BLaER1 treated with 17β-estradiol and CSF1 and Interleukin-3, amounts not matched to agents 10 nM and 100 nM (cell line): ENCODE data around the gene C2orf49.
"Not testable (repeated sequence)": the region's sequence is repeated elsewhere in the genome, so short reads cannot be mapped to it uniquely, and the experiment has no call there.

Source experiments
- H3K27ac ChIP-seq, 11 experiments: shearing (Covaris generic); formaldehyde crosslinking; 2 replicates each; pipeline ENCODE4 v1.8.1; 2022
- H3K27me3 ChIP-seq, 11 experiments: shearing (Covaris generic); formaldehyde crosslinking; 2 replicates each; pipeline ENCODE4 v1.8.1; 2022
- H3K36me3 ChIP-seq, 11 experiments: shearing (Covaris generic); formaldehyde crosslinking; 2 replicates each; pipeline ENCODE4 v1.8.1; 2022
- H3K4me1 ChIP-seq, 10 experiments: shearing (Covaris generic); formaldehyde crosslinking; 2 replicates each; pipeline ENCODE4 v1.8.1; 2022
- H3K4me2 ChIP-seq, 11 experiments: shearing (Covaris generic); formaldehyde crosslinking; 2 replicates each; pipeline ENCODE4 v1.8.1; 2022
- H3K4me3 ChIP-seq, 10 experiments: shearing (Covaris generic); formaldehyde crosslinking; 2 replicates each; pipeline ENCODE4 v1.8.1; 2022
- H3K9ac ChIP-seq, 11 experiments: shearing (Covaris generic); formaldehyde crosslinking; 2 replicates each; pipeline ENCODE4 v1.8.1; 2022
- H3K9me3 ChIP-seq, 11 experiments: shearing (Covaris generic); formaldehyde crosslinking; replicated peaks in 1 of 11; 2 replicates each; pipeline ENCODE4 v1.8.1; 2022
- H4K20me1 ChIP-seq, 11 experiments: shearing (Covaris generic); formaldehyde crosslinking; 2 replicates each; pipeline ENCODE4 v1.8.1; 2022
- Cebpa-rat ChIP-seq, 11 experiments: shearing (Covaris generic); IDR thresholded peaks; 2 replicates each; pipeline ENCODE4 v1.8.1; 2022

Gene C2orf49

GRCh38 chr2:105325389-105325963 lies 11.9 kb upstream of the C2orf49 start:
- no peak overlapping the region for H3K4me3 ChIP-seq
- TF ChIP-seq Cebpa-rat (IDR thresholded peaks at IDR 0.05): no peak
- H3K4me1 ChIP-seq: peaks cover 52 to 61% (median 56%) of the 10 kb centered on the region in 10 experiments
- H3K27me3 ChIP-seq: no peaks in the 10 kb centered on the region
- peaks cover 10 to 25% (median 17%) of the 10 kb centered on the region in 11 experiments; a peak in 19 of 22 replicates for H3K36me3 ChIP-seq
- H3K9me3 ChIP-seq: no peaks in the 10 kb centered on the region
- peak overlapping the region in 7 of 11 experiments; percentile 7 to 51 (median 36); a peak in 10 of 22 replicates for H3K27ac ChIP-seq
- no peak overlapping the region for H3K9ac ChIP-seq
- peak overlapping the region in 7 of 11 experiments; percentile 2 to 75 (median 66); a peak in 10 of 22 replicates for H3K4me2 ChIP-seq
- H4K20me1 ChIP-seq: peaks cover 19 to 82% (median 57%) of the 10 kb centered on the region in 11 experiments; a peak in 19 of 22 replicates

- Histone ChIP-seq H3K4me1 (peaks cover 57 to 64% (median 60%) of the 10 kb centered on the region in 10 experiments), H4K20me1 (peaks cover 13 to 64% (median 41%) of the 10 kb centered on the region in 11 experiments; a peak in 19 of 22 replicates), H3K4me2 (peak overlapping the region in 10 of 11 experiments; percentile 86 to 100 (median 95); a peak in 11 of 22 replicates), H3K36me3 (peaks cover 8 to 24% (median 16%) of the 10 kb centered on the region in 11 experiments; a peak in 19 of 22 replicates)
- not testable (repeated sequence) for H3K9me3 ChIP-seq, H3K9ac ChIP-seq, H3K27me3 ChIP-seq, H3K27ac ChIP-seq, H3K4me3 ChIP-seq
Observed at GRCh38 chr2:105327271-105327670, 10.1 kb upstream of the C2orf49 start.

GRCh38 chr2:105327690-105328089 lies 9.7 kb upstream of the C2orf49 start:
- Histone ChIP-seq H3K36me3 (peaks cover 8 to 20% (median 14%) of the 10 kb centered on the region in 11 experiments; a peak in 19 of 22 replicates), H3K27ac (peak overlapping the region in 2 of 11 experiments; percentile 80 to 93; a peak in 1 of 22 replicates), H3K4me1 (peaks cover 53 to 61% (median 58%) of the 10 kb centered on the region in 10 experiments), H3K9ac (peak overlapping the region in 7 of 11 experiments; percentile 79 to 99 (median 92); a peak in 4 of 22 replicates), H4K20me1 (peaks cover 10 to 60% (median 40%) of the 10 kb centered on the region in 11 experiments; a peak in 19 of 22 replicates), H3K9me3 (no peaks in the 10 kb centered on the region), H3K4me2 (peak overlapping the region; percentile 86 to 100 (median 94)), H3K27me3 (no peaks in the 10 kb centered on the region), H3K4me3 (peak overlapping the region in 5 of 10 experiments; percentile 71 to 84 (median 73); a peak in 7 of 20 replicates)
- TF ChIP-seq Cebpa-rat (IDR thresholded peaks at IDR 0.05): no peak

- peak overlapping the region; percentile 80 to 99 (median 97); a peak in 21 of 22 replicates for H3K27ac ChIP-seq
- no peak for TF ChIP-seq Cebpa-rat (IDR thresholded peaks at IDR 0.05)
- peaks cover 45 to 53% (median 49%) of the 10 kb centered on the region in 10 experiments for H3K4me1 ChIP-seq
- peak overlapping the region; percentile 63 to 84 (median 73) for H3K4me3 ChIP-seq
- H3K4me2 ChIP-seq: peak overlapping the region; percentile 86 to 100 (median 94)
- peaks cover 1 to 52% (median 31%) of the 10 kb centered on the region in 11 experiments; a peak in 17 of 22 replicates for H4K20me1 ChIP-seq
- H3K9me3 ChIP-seq: no peaks in the 10 kb centered on the region
- peak overlapping the region; percentile 79 to 99 (median 94) for H3K9ac ChIP-seq
- no peaks in the 10 kb centered on the region for H3K27me3 ChIP-seq
- peaks cover 7 to 17% (median 12%) of the 10 kb centered on the region in 11 experiments; a peak in 19 of 22 replicates for H3K36me3 ChIP-seq
Observed at GRCh38 chr2:105328281-105329196, 8.8 kb upstream of the C2orf49 start.

- peaks cover 39 to 46% (median 43%) of the 10 kb centered on the region in 10 experiments for H3K4me1 ChIP-seq
- peaks cover 0 to 45% (median 27%) of the 10 kb centered on the region in 11 experiments; a peak in 15 of 22 replicates for H4K20me1 ChIP-seq
- H3K27me3 ChIP-seq: no peaks in the 10 kb centered on the region
- peaks cover 8 to 24% (median 15%) of the 10 kb centered on the region in 11 experiments; a peak in 20 of 22 replicates for H3K36me3 ChIP-seq
- H3K9me3 ChIP-seq: no peaks in the 10 kb centered on the region
- H3K27ac ChIP-seq: peak overlapping the region; percentile 80 to 99 (median 97); a peak in 21 of 22 replicates
- H3K4me3 ChIP-seq: peak overlapping the region; percentile 63 to 84 (median 73)
- H3K4me2 ChIP-seq: peak overlapping the region; percentile 86 to 100 (median 94)
- no peak for TF ChIP-seq Cebpa-rat (IDR thresholded peaks at IDR 0.05)
- H3K9ac ChIP-seq: peak overlapping the region; percentile 79 to 99 (median 94)
Observed at GRCh38 chr2:105329197-105329554, 8.2 kb upstream of the C2orf49 start.

GRCh38 chr2:105329561-105330495 lies 7.5 kb upstream of the C2orf49 start, which contains the start of gene TGFBRAP1:
TSS of gene TGFBRAP1 (minus strand) at chr2:105329735. CDS start at chr2:105308301, 21,434 bp downstream.
- Histone ChIP-seq H3K27ac (peak within 1 kb of the TSS; percentile 80 to 99 (median 97)), H3K4me2 (peak within 1 kb of the TSS; percentile 91 to 100 (median 95)), H3K4me3 (peak within 1 kb of the TSS; percentile 63 to 84 (median 73)), H3K9ac (peak within 1 kb of the TSS; percentile 91 to 99 (median 94)), H3K4me1 (peaks cover 32 to 42% (median 39%) of the 10 kb centered on the region in 10 experiments), H3K9me3 (no peaks in the 10 kb centered on the region), H3K27me3 (no peaks in the 10 kb centered on the region), H3K36me3 (peaks cover 8 to 24% (median 19%) of the 10 kb centered on the region in 11 experiments; a peak in 21 of 22 replicates), H4K20me1 (peaks cover 0 to 39% (median 20%) of the 10 kb centered on the region in 11 experiments; a peak in 14 of 22 replicates)
- no peak for TF ChIP-seq Cebpa-rat (IDR thresholded peaks at IDR 0.05)

- H3K27ac ChIP-seq: peak overlapping the region in 2 of 11 experiments; percentile 98 to 99; a peak in 3 of 22 replicates
- no peak for TF ChIP-seq Cebpa-rat (IDR thresholded peaks at IDR 0.05)
- H3K9me3 ChIP-seq: no peaks in the 10 kb centered on the region
- peak overlapping the region; percentile 71 to 95 (median 91) for H3K4me2 ChIP-seq
- H3K9ac ChIP-seq: peak overlapping the region in 5 of 11 experiments; percentile 91 to 99 (median 92); a peak in 7 of 22 replicates
- H3K27me3 ChIP-seq: no peaks in the 10 kb centered on the region
- peaks cover 0 to 21% (median 12%) of the 10 kb centered on the region in 11 experiments; a peak in 16 of 22 replicates for H3K36me3 ChIP-seq
- no peak overlapping the region for H3K4me3 ChIP-seq
- peaks cover 0 to 29% (median 16%) of the 10 kb centered on the region in 11 experiments; a peak in 10 of 22 replicates for H4K20me1 ChIP-seq
- peaks cover 23 to 40% (median 30%) of the 10 kb centered on the region in 10 experiments for H3K4me1 ChIP-seq
Observed at GRCh38 chr2:105330681-105331375, 6.5 kb upstream of the C2orf49 start.
